H54 (cell line): Measurements from ENCODE around the gene RAB11FIP3.

Experiments
- DNase-seq: peaks from one replicate; pipeline ENCODE4 v3.0.0; 2011; ENCODE audit warnings: low spot score, mixed read lengths; ENCODE audit not compliant: insufficient read length
- FAIRE-seq: peaks from 3 replicates; lab custom pipeline; 2011; peaks lifted over from hg19 to GRCh38; lab: Jason Lieb, UNC
- POLR2A ChIP-seq: IDR thresholded peaks from 2 replicates; pipeline ENCODE4 v1.6.1; 2011; ENCODE audit warnings: low read depth, mild to moderate bottlenecking, low read length

The RAB11FIP3 gene

GRCh38 chr16:566475-567372 lies 141.3 kb downstream of the RAB11FIP3 start, which contains the start of gene NHLRC4:
NHLRC4 (plus strand) TSS chr16:567005; CDS start chr16:568048, 1,043 bp downstream.
- DNase-seq: peak; percentile 82
- no peak for TF ChIP-seq POLR2A
- no peak for FAIRE-seq

DNA sequence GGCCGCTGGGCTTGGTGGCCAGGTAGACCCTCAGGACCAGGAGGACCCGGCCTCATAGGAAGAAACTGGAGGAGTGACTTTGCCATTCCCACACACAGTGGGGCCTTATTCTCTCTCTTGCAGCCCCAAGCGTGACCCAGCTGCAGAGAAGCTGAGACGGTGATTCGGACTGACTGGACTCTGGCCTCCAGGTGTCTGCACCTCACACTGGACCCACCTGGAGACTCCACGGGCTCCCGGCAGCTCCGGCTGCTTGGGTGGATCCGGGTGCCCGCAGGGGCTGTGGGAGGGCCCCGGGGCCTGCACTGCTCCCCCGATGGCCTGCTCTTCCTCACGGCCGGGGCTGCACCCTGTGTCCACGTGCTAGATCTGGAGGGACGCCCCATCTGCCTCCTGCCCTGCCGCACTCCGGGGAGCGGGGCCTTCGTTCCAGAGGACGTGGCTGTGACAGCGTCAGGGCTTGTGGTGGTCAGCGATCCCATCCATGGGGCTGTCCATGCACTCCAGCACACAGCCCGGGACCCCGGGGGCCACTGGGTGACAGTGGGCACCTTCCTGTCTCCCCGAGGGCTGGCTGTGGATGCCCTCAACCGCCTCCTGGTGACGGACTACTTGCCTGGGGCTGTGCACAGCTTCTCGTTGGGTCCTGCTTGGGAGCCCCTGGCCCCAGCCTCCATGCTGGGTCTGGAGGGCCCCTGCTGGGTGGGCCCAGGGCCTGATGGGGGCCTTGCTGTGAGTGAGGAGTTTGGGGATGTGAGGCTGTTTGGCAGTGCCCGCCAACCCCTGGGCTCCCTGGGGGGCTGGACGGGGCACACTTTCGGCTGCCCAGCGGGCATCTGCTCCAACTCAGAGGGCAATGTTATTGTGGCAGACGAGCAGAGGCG lies 142.2 kb downstream of the RAB11FIP3 start:
- no peak for TF ChIP-seq POLR2A
- FAIRE-seq: no peak
- no peak for DNase-seq

GRCh38 chr16:568401-569258 lies 143.2 kb downstream of the RAB11FIP3 start:
- no peak for DNase-seq
- TF ChIP-seq POLR2A: no peak
- FAIRE-seq: no peak

GRCh38 chr16:569445-570254 lies 144.2 kb downstream of the RAB11FIP3 start, which contains the start of gene PIGQ:
PIGQ (plus strand) TSS chr16:569968; CDS start chr16:574075, 4,107 bp downstream.
- no peak for TF ChIP-seq POLR2A
- peak; percentile 91 for DNase-seq

More at GRCh38 chr16:569445-570254, 144.2 kb downstream of the RAB11FIP3 start, which contains the start of gene PIGQ:
- FAIRE-seq: no peak
